HepG2 (cell line): ENCODE data around the gene GPC6. TPM values are rescaled to one million over a fixed set of nuclear protein-coding genes. Genes with fewer than 3 reads are reported as not detected.

Experiments used
- ADNP ChIP-seq: sonication (generic); formaldehyde crosslinking; IDR thresholded peaks from 2 replicates; pipeline ENCODE4 v1.4.0; 2020; ENCODE audit warnings: missing genetic modification reagents
- BCL6 ChIP-seq: IDR thresholded peaks from 2 replicates; pipeline ENCODE4 v1.6.1; 2016; ENCODE audit warnings: missing genetic modification reagents, missing compliant biosample characterization
- CHD4 ChIP-seq: fragments of 200-600 bp; sonication (generic); IDR thresholded peaks from 2 replicates; pipeline ENCODE4 v1.7.0; 2017; ENCODE audit warnings: mild to moderate bottlenecking, low read length, borderline replicate concordance
- CREM ChIP-seq, 2 experiments: sonication (generic) in 1 of 2; formaldehyde crosslinking in 1 of 2; IDR thresholded peaks; 2 replicates each; pipeline versions ENCODE4 v1.4.0 to v1.6.1; 2016 to 2020; ENCODE audit warnings: antibody characterized with exemption in 1 of 2, mild to moderate bottlenecking in 1 of 2, missing genetic modification reagents in 1 of 2
- ELF3 ChIP-seq: IDR thresholded peaks from 2 replicates; pipeline ENCODE4 v1.6.1; 2016; ENCODE audit warnings: missing genetic modification reagents, missing compliant biosample characterization
- ISL2 ChIP-seq: sonication (generic); formaldehyde crosslinking; IDR thresholded peaks from 2 replicates; pipeline ENCODE4 v1.5.0; 2020; ENCODE audit warnings: missing genetic modification reagents
- KLF16 ChIP-seq, 2 experiments: sonication (generic) in 1 of 2; formaldehyde crosslinking in 1 of 2; IDR thresholded peaks; 2 replicates each; pipeline versions ENCODE4 v1.6.1 to v1.8.0; 2016 to 2023; ENCODE audit warnings: missing genetic modification reagents in 2 of 2, missing compliant biosample characterization in 1 of 2
- MAZ ChIP-seq, 2 experiments: sonication (generic) in 1 of 2; formaldehyde crosslinking in 1 of 2; IDR thresholded peaks; 2 replicates each; pipeline versions ENCODE4 v1.5.0 to v1.6.1; 2012 to 2020; ENCODE audit warnings: low read depth in 2 of 2, mild to moderate bottlenecking in 2 of 2, borderline replicate concordance in 1 of 2, improper control_type of control experiment in 1 of 2, low read length in 1 of 2, missing genetic modification reagents in 1 of 2, moderate library complexity in 1 of 2
- NFRKB ChIP-seq: fragments of 450-650 bp; IDR thresholded peaks from 2 replicates; pipeline ENCODE4 v1.6.1; 2017
- PHF21A ChIP-seq: sonication (generic); formaldehyde crosslinking; IDR thresholded peaks from 2 replicates; pipeline ENCODE4 v1.5.0; 2020; ENCODE audit warnings: mild to moderate bottlenecking, missing genetic modification reagents
- SAP130 ChIP-seq: IDR thresholded peaks from 2 replicates; pipeline ENCODE4 v1.6.1; 2016; ENCODE audit warnings: low read depth
- SIX4 ChIP-seq: sonication (generic); formaldehyde crosslinking; IDR thresholded peaks from 2 replicates; pipeline ENCODE4 v1.4.0; 2020; ENCODE audit warnings: missing genetic modification reagents
- SOX5 ChIP-seq: IDR thresholded peaks from 2 replicates; pipeline ENCODE4 v1.6.1; 2016; ENCODE audit warnings: borderline replicate concordance
- YEATS4 ChIP-seq: sonication (generic); formaldehyde crosslinking; IDR thresholded peaks from 2 replicates; pipeline ENCODE4 v1.4.0; 2020; ENCODE audit warnings: missing genetic modification reagents, borderline replicate concordance
- ZBTB34 ChIP-seq: sonication (generic); formaldehyde crosslinking; IDR thresholded peaks from 2 replicates; pipeline ENCODE4 v1.8.0; 2022; ENCODE audit warnings: mild to moderate bottlenecking, missing genetic modification reagents
- ZNF629 ChIP-seq: sonication (generic); formaldehyde crosslinking; conservative IDR thresholded peaks from 2 replicates; pipeline ENCODE4 v1.5.0; 2020; ENCODE audit warnings: missing genetic modification reagents
- ZNF644 ChIP-seq: IDR thresholded peaks from 2 replicates; pipeline ENCODE4 v1.6.1; 2016; ENCODE audit warnings: low read depth
- ZNF775 ChIP-seq: sonication (generic); formaldehyde crosslinking; IDR thresholded peaks from 2 replicates; pipeline ENCODE4 v1.4.0; 2020; ENCODE audit warnings: missing genetic modification reagents, mild to moderate bottlenecking, moderate library complexity, borderline replicate concordance
- ZSCAN22 ChIP-seq: sonication (generic); formaldehyde crosslinking; IDR thresholded peaks from 2 replicates; pipeline ENCODE4 v1.4.0; 2020; ENCODE audit warnings: mild to moderate bottlenecking, missing genetic modification reagents
- polyA plus RNA-seq, 8 experiments: library from polyadenylated mRNA; depleted of rRNA in 3 of 8; stranded (reverse) in 7 of 8; unstranded in 1 of 8; fragments of >200 nt; fragmentation: Illumina TruSeq in 4 of 8; extraction: Trizol in 4 of 8; gene quantifications; 2 replicates each; pipeline versions ENCODE4 v1.2.1 to v1.2.3, GENCODE V29; 2011 to 2016; ENCODE audit warnings: low read depth in 4 of 8, missing spikeins in 1 of 8, mixed read lengths in 1 of 8; ENCODE audit not compliant: insufficient read depth in 1 of 8
- total RNA-seq, 5 experiments: library from RNA; depleted of rRNA; stranded (reverse); fragments of >200 nt; fragmentation: Illumina TruSeq; extraction: Trizol; gene quantifications; 2 replicates each; pipeline ENCODE4 v1.2.3, GENCODE V29; 2016; ENCODE audit warnings: low read depth in 1 of 5
- TF ChIP-seq, protein P1 (sequence below): sonication (generic); formaldehyde crosslinking; IDR thresholded peaks from 2 replicates; pipeline ENCODE4 v1.4.0; 2020; ENCODE audit warnings: missing genetic modification reagents, borderline replicate concordance
- TF ChIP-seq, protein P2 (sequence below): IDR thresholded peaks from 2 replicates; pipeline ENCODE4 v1.6.1; 2016; ENCODE audit warnings: low read depth

GPC6 gene
- total and polyA plus RNA-seq, 2 of the 13 experiments (the other 11 are each of a cell fraction or from before 2014, with no cell fraction given) = 24.5 to 33.9 TPM

- TF ChIP-seq ZBTB34 (CRISPR knock-in tag) (0 out of 2 replicates have a peak, but pooled peaks have one; percentile 20), CHD4 (peak; percentile 81; the same call in 1 of the 2 replicates), SIX4 (CRISPR knock-in tag) (peak; percentile 71; the same call in 1 of the 2 replicates), ZNF775 (CRISPR knock-in tag) (no peak), ZNF644 (CRISPR knock-in tag) (peak; percentile 95), ISL2 (CRISPR knock-in tag) (0 out of 2 replicates have a peak, but pooled peaks have one; percentile 28), ZNF629 (CRISPR knock-in tag) (peak; percentile 91), ZSCAN22 (CRISPR knock-in tag) (no peak), SAP130 (CRISPR knock-in tag) (0 out of 2 replicates have a peak, but pooled peaks have one; percentile 15), NFRKB (no peak), PHF21A (no peak), SOX5 (CRISPR knock-in tag) (0 out of 2 replicates have a peak, but pooled peaks have one; percentile 14), MAZ (IDR thresholded peaks at IDR 0.05; ENCODE audit: borderline replicate concordance, low read depth, low read length) (no peak), MAZ (CRISPR knock-in tag; IDR thresholded peaks at IDR 0.05; ENCODE audit: low read depth) (0 out of 2 replicates have a peak, but pooled peaks have one; percentile 9), CREM (IDR thresholded peaks at IDR 0.05) (peak; percentile 29; the same call in 1 of the 2 replicates), CREM (CRISPR knock-in tag; IDR thresholded peaks at IDR 0.05) (no peak), ADNP (CRISPR knock-in tag) (0 out of 2 replicates have a peak, but pooled peaks have one; percentile 46), YEATS4 (CRISPR knock-in tag) (no peak; the same call in 1 of the 2 replicates), BCL6 (peak; percentile 20; the same call in 1 of the 2 replicates), ELF3 (CRISPR knock-in tag) (peak; percentile 92), KLF16 (CRISPR knock-in tag; IDR thresholded peaks at IDR 0.05) (no peak)
- TF ChIP-seq, protein P1, sequence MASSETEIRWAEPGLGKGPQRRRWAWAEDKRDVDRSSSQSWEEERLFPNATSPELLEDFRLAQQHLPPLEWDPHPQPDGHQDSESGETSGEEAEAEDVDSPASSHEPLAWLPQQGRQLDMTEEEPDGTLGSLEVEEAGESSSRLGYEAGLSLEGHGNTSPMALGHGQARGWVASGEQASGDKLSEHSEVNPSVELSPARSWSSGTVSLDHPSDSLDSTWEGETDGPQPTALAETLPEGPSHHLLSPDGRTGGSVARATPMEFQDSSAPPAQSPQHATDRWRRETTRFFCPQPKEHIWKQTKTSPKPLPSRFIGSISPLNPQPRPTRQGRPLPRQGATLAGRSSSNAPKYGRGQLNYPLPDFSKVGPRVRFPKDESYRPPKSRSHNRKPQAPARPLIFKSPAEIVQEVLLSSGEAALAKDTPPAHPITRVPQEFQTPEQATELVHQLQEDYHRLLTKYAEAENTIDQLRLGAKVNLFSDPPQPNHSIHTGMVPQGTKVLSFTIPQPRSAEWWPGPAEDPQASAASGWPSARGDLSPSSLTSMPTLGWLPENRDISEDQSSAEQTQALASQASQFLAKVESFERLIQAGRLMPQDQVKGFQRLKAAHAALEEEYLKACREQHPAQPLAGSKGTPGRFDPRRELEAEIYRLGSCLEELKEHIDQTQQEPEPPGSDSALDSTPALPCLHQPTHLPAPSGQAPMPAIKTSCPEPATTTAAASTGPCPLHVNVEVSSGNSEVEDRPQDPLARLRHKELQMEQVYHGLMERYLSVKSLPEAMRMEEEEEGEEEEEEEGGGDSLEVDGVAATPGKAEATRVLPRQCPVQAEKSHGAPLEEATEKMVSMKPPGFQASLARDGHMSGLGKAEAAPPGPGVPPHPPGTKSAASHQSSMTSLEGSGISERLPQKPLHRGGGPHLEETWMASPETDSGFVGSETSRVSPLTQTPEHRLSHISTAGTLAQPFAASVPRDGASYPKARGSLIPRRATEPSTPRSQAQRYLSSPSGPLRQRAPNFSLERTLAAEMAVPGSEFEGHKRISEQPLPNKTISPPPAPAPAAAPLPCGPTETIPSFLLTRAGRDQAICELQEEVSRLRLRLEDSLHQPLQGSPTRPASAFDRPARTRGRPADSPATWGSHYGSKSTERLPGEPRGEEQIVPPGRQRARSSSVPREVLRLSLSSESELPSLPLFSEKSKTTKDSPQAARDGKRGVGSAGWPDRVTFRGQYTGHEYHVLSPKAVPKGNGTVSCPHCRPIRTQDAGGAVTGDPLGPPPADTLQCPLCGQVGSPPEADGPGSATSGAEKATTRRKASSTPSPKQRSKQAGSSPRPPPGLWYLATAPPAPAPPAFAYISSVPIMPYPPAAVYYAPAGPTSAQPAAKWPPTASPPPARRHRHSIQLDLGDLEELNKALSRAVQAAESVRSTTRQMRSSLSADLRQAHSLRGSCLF (CRISPR knock-in tag) = no peak
- TF ChIP-seq, protein P2, sequence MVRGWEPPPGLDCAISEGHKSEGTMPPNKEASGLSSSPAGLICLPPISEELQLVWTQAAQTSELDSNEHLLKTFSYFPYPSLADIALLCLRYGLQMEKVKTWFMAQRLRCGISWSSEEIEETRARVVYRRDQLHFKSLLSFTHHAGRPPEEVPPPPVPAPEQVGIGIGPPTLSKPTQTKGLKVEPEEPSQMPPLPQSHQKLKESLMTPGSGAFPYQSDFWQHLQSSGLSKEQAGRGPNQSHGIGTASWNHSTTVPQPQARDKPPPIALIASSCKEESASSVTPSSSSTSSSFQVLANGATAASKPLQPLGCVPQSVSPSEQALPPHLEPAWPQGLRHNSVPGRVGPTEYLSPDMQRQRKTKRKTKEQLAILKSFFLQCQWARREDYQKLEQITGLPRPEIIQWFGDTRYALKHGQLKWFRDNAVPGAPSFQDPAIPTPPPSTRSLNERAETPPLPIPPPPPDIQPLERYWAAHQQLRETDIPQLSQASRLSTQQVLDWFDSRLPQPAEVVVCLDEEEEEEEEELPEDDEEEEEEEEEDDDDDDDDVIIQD (CRISPR knock-in tag) = peak; percentile 77
Measured at GRCh38 chr13:93249364-93250306, 23.0 kb downstream of the GPC6 start (continued).
